Esophagus squamous epithelium (tissue), 5 donors: ENCODE measurements around the gene ITIH2. TPM values are rescaled to one million over a fixed set of nuclear protein-coding genes. Genes with fewer than 3 reads are reported as not detected.
"Not testable (repeated sequence)": the region's sequence is repeated elsewhere in the genome, so short reads cannot be mapped to it uniquely, and the experiment has no call there.

Source experiments
- DNase-seq: peaks from one replicate; lab custom pipeline; 2025; lab: John Stamatoyannopoulos, UW
- H3K27ac ChIP-seq, 4 donors: fragments of 200-600 bp; sonication (generic); one replicate each; pipeline ENCODE4 v1.5.1; 2016 to 2019; ENCODE audit warnings: mild to moderate bottlenecking in 1 of 4
- H3K27me3 ChIP-seq, 4 donors: fragments of 200-600 bp; sonication (generic); 1 replicate in 3 of 4; 2 replicates in 1 of 4; pipeline versions ENCODE4 v1.5.1 to v1.6.0; 2017 to 2021; ENCODE audit warnings: antibody characterized with exemption in 1 of 4
- H3K36me3 ChIP-seq, 3 donors: fragments of 200-600 bp; sonication (generic); one replicate each; pipeline ENCODE4 v1.5.1; 2016 to 2019
- H3K4me1 ChIP-seq, 3 donors: fragments of 200-600 bp; sonication (generic); one replicate each; pipeline ENCODE4 v1.5.1; 2017 to 2019
- H3K4me3 ChIP-seq, 4 donors: fragments of 200-600 bp; sonication (generic); 1 replicate in 3 of 4; 2 replicates in 1 of 4; pipeline ENCODE4 v1.5.1; 2016 to 2019; ENCODE audit warnings: mild to moderate bottlenecking in 2 of 4, moderate library complexity in 1 of 4
- H3K9me3 ChIP-seq, 3 donors: fragments of 200-600 bp; sonication (generic); one replicate each; pipeline ENCODE4 v1.5.1; 2016 to 2019
- POLR2A ChIP-seq, 4 donors: fragments of 450-650 bp; IDR thresholded peaks; one replicate each; pipeline ENCODE4 v1.6.1; 2017; ENCODE audit warnings: antibody characterized with exemption in 4 of 4, mild to moderate bottlenecking in 4 of 4, moderate library complexity in 3 of 4
- WGBS, 2 donors: methylation state at CpG; one replicate each; pipeline ENCODE4 v1.1.5; 2018; 5-methylcytosine and 5-hydroxymethylcytosine counted together
- intact Hi-C: fragments of 100-400 bp; cut with DNase I; formaldehyde crosslinking; loops from one replicate; pipeline ENCODE4 v1.15.0; 2022
- total RNA-seq, 4 donors: library from RNA; depleted of rRNA; stranded (reverse); fragments of >200 nt; gene quantifications; one replicate each; pipeline ENCODE4 v1.1.0, GENCODE V29; 2016
- TF ChIP-seq, protein P1 (sequence below), 6 experiments: fragments of 450-650 bp in 4 of 6; fragments of 200-600 bp in 2 of 6; sonication (generic) in 2 of 6; IDR thresholded peaks; one replicate each; pipeline ENCODE4 v1.5.1; 2016 to 2019; ENCODE audit warnings: antibody characterized with exemption in 6 of 6, mild to moderate bottlenecking in 4 of 6, moderate library complexity in 4 of 6
- donor health status: DM: yes; HTN: yes; CAD: no.

ITIH2 gene
- total RNA-seq, 4 donors from 2014 or later = not detected

DNA sequence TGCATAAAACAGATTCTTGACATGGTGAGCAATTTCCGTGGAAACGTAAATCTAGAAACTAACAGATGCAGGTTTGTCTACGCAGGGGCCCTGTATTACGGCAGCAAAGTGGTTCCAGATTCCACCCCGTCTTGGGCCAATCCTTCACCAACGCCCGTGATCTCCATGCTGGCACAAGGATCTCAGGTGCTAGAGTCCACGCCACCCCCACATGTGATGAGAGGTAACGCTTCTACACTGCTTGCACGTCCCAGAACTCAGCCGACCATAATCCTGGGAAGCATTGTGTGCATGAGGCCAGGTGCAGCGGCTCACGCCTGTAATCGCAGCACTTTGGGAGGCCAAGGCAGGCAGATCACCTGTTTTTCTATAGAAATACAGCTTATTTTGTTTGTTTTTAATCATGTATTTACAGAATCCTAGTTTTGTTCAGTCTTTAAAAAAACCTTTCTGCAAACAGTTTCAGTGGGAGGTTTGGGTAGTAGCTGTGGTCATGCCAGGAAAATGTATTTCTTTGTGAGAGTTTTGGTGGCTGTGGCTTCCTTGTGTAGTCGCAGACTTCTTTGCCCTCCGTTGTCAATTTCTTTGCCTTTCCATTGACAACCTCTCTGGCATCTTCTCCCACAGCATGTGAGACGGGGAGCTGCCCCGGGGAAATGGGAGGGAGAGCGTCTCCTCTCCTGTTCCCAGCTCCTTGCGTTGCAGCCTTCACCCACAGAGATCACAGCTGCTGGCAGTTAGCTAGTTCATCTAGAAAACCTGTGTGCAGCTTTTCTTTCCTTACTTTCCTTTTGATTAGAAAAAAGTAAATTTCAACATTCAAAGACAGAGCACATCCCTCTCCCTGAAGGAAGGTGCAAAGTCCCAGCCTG is 35.7 kb downstream of the ITIH2 start:
- 68 to 78% methylated on average over 20 of the region's 20 CpGs for WGBS, 2 donors
- Histone ChIP-seq H3K27ac (no peak overlapping the region), H3K4me1 (no peaks in the 10 kb centered on the region), H3K27me3 (peaks cover 0 to 24% (median 0%) of the 10 kb centered on the region in 4 donors), H3K36me3 (no peaks in the 10 kb centered on the region), H3K4me3 (no peak overlapping the region), H3K9me3 (no peaks in the 10 kb centered on the region)
- DNase-seq = no peak
- intact Hi-C loops = no loop called here
- TF ChIP-seq, protein P1, sequence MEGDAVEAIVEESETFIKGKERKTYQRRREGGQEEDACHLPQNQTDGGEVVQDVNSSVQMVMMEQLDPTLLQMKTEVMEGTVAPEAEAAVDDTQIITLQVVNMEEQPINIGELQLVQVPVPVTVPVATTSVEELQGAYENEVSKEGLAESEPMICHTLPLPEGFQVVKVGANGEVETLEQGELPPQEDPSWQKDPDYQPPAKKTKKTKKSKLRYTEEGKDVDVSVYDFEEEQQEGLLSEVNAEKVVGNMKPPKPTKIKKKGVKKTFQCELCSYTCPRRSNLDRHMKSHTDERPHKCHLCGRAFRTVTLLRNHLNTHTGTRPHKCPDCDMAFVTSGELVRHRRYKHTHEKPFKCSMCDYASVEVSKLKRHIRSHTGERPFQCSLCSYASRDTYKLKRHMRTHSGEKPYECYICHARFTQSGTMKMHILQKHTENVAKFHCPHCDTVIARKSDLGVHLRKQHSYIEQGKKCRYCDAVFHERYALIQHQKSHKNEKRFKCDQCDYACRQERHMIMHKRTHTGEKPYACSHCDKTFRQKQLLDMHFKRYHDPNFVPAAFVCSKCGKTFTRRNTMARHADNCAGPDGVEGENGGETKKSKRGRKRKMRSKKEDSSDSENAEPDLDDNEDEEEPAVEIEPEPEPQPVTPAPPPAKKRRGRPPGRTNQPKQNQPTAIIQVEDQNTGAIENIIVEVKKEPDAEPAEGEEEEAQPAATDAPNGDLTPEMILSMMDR (IDR thresholded peaks at IDR 0.05) = no peak
- TF ChIP-seq POLR2A (IDR thresholded peaks at IDR 0.05) = no peak

- DNase-seq = no peak
- Histone ChIP-seq H3K4me3 (no peak overlapping the region), H3K9me3 (no peaks in the 10 kb centered on the region), H3K4me1 (no peaks in the 10 kb centered on the region), H3K27ac (no peak overlapping the region), H3K27me3 (peaks cover 0 to 4% (median 0%) of the 10 kb centered on the region in 4 donors), H3K36me3 (no peaks in the 10 kb centered on the region)
- no peak for TF ChIP-seq POLR2A (IDR thresholded peaks at IDR 0.05)
- TF ChIP-seq, protein P1 (IDR thresholded peaks at IDR 0.05) = no peak
- intact Hi-C loops = no loop called here
- WGBS, 2 donors = 89% methylated on average over 8 of the region's 8 CpGs
These were observed 41.2 kb downstream of the ITIH2 start for GRCh38 chr10:7744307-7744706.

- DNase-seq, H3K4me3 ChIP-seq, H3K9me3 ChIP-seq, intact Hi-C loops, H3K27me3 ChIP-seq, H3K27ac ChIP-seq, H3K4me1 ChIP-seq: not testable (repeated sequence)
- 79 to 100% methylated on average over 2 to 5 of the region's 7 CpGs for WGBS, 2 donors
- H3K36me3 ChIP-seq = peaks cover 0 to 22% (median 8%) of the 10 kb centered on the region in 3 donors
These were observed 45.5 kb downstream of the ITIH2 start for GRCh38 chr10:7748637-7749036.

GRCh38 chr10:7750222-7750621 is 47.1 kb downstream of the ITIH2 start:
- intact Hi-C loops = no loop called here
- DNase-seq = no peak
- no peaks in the 10 kb centered on the region for H3K4me1 ChIP-seq
- TF ChIP-seq, protein P1 (IDR thresholded peaks at IDR 0.05) = no peak
- no peak for TF ChIP-seq POLR2A (IDR thresholded peaks at IDR 0.05)
- whole genome bisulfite sequencing, 2 donors = 94 to 97% methylated on average over 5 of the region's 5 CpGs
- no peak overlapping the region for H3K27ac ChIP-seq
- no peaks in the 10 kb centered on the region for H3K9me3 ChIP-seq
- no peak overlapping the region for H3K4me3 ChIP-seq
- H3K27me3 ChIP-seq = no peaks in the 10 kb centered on the region
- peaks cover 0 to 38% (median 21%) of the 10 kb centered on the region in 3 donors for H3K36me3 ChIP-seq

GRCh38 chr10:7752251-7752650 is 49.1 kb downstream of the ITIH2 start:
- Histone ChIP-seq H3K4me1 (no peaks in the 10 kb centered on the region), H3K4me3 (no peak overlapping the region), H3K9me3 (no peaks in the 10 kb centered on the region), H3K27ac (no peak overlapping the region), H3K27me3 (no peaks in the 10 kb centered on the region), H3K36me3 (peaks cover 0 to 58% (median 25%) of the 10 kb centered on the region in 3 donors)
- 90 to 93% methylated on average over 6 of the region's 6 CpGs for WGBS, 2 donors
- TF ChIP-seq, protein P1 (IDR thresholded peaks at IDR 0.05) = no peak
- intact Hi-C loops = no loop called here
- no peak for DNase-seq
